ENCODE measurements around the gene ACTN4.

Gene ACTN4

GRCh38 chr19:38705197-38706019 lies 58.0 kb downstream of the ACTN4 start:
- no peak overlapping the region for H3K4me3 ChIP-seq (ENCODE audit: low read depth, low read length)
- no peaks in the 10 kb centered on the region for H3K27me3 ChIP-seq (ENCODE audit: insufficient read depth, low read length)
- H3K79me2 ChIP-seq (ENCODE audit: control insufficient read depth, insufficient read depth, low read length, unreplicated experiment): peaks cover 23% of the 10 kb centered on the region
- no peak overlapping the region for H3K27ac ChIP-seq (ENCODE audit: low read depth, low read length)
- peaks cover 10% of the 10 kb centered on the region; the same call in 1 of the 2 replicates for H3K36me3 ChIP-seq (ENCODE audit: insufficient read depth, low read length)
- H3K4me1 ChIP-seq (ENCODE audit: control insufficient read depth, insufficient read depth, low read length, unreplicated experiment): peaks cover 22% of the 10 kb centered on the region
- no peak overlapping the region for H2AFZ ChIP-seq (ENCODE audit: low read length, unreplicated experiment)

DNA sequence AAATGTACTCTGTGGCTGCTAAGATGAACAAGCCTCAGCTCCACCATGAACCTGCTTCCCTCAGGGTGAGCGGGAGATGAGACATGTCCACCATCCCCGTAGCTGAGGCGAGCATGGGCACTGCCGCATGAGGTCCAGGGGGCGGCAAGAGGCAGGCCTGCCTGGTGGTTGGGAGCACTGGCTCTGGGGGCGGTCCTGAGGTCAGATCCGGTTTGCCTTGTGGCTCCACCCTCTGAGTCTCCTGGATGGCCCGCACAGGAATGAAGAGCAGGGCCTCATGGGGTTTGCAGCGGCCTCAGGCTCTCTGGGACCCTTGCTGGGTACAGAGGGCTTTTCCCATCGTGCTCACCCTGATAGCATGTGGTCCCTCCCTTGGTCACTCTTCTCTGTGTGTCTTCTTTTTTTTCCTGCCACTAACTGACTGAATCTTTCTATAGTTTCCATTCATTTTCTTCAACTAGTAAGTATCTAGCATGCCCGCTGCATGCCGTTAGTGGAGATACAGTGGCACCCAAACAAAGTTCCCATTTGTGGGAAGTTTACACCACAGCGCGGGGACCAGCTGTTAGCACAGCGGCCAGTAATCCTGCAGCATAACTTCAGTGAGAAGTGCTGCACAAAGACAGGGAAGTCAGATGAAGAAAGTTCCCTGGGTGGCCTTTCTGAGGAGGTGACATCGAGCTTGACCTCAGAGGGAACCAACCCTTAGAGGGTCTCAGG lies 59.5 kb downstream of the ACTN4 start:
- Histone ChIP-seq H2AFZ (ENCODE audit: low read length, unreplicated experiment) (no peak overlapping the region), H3K4me3 (ENCODE audit: low read depth, low read length) (no peak overlapping the region), H3K27me3 (ENCODE audit: insufficient read depth, low read length) (no peaks in the 10 kb centered on the region), H3K27ac (ENCODE audit: low read depth, low read length) (no peak overlapping the region), H3K79me2 (ENCODE audit: control insufficient read depth, insufficient read depth, low read length, unreplicated experiment) (peaks cover 17% of the 10 kb centered on the region), H3K4me1 (ENCODE audit: control insufficient read depth, insufficient read depth, low read length, unreplicated experiment) (peaks cover 36% of the 10 kb centered on the region), H3K36me3 (ENCODE audit: insufficient read depth, low read length) (peaks cover 10% of the 10 kb centered on the region; the same call in 1 of the 2 replicates)

DNA sequence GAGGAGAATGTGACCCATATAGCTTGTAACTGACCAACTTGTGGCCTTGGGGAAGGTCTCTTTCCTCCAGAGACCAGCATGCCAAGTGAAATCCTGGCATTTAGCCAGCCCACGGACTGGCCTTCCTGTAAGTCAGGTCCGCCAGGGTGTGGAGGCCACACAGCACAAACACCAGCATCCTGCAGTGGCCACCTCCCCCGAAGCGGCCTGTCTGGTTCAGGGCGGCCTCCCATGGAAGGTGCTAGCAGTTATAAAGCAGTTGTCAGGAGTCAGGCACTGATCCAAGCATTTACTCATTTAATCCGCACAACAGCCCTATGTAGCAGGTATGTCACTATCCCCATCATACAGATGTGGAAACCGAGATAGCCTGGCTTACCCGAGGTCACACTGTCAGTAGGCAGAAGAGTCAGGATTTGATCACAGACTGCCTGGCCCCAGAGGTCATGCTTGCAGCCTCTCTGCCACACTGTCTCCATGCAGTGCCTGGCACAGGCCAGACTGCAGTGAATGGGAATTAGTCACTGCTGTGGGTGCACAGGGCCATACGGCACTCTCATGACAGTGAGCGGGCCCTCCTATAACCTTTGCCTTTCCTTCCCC lies 60.2 kb downstream of the ACTN4 start:
- Histone ChIP-seq H3K79me2 (ENCODE audit: control insufficient read depth, insufficient read depth, low read length, unreplicated experiment) (peaks cover 17% of the 10 kb centered on the region), H3K4me3 (ENCODE audit: low read depth, low read length) (no peak overlapping the region), H3K27ac (ENCODE audit: low read depth, low read length) (no peak overlapping the region), H3K4me1 (ENCODE audit: control insufficient read depth, insufficient read depth, low read length, unreplicated experiment) (peaks cover 42% of the 10 kb centered on the region), H2AFZ (ENCODE audit: low read length, unreplicated experiment) (no peak overlapping the region), H3K36me3 (ENCODE audit: insufficient read depth, low read length) (peaks cover 10% of the 10 kb centered on the region; the same call in 1 of the 2 replicates), H3K27me3 (ENCODE audit: insufficient read depth, low read length) (no peaks in the 10 kb centered on the region)

DNA sequence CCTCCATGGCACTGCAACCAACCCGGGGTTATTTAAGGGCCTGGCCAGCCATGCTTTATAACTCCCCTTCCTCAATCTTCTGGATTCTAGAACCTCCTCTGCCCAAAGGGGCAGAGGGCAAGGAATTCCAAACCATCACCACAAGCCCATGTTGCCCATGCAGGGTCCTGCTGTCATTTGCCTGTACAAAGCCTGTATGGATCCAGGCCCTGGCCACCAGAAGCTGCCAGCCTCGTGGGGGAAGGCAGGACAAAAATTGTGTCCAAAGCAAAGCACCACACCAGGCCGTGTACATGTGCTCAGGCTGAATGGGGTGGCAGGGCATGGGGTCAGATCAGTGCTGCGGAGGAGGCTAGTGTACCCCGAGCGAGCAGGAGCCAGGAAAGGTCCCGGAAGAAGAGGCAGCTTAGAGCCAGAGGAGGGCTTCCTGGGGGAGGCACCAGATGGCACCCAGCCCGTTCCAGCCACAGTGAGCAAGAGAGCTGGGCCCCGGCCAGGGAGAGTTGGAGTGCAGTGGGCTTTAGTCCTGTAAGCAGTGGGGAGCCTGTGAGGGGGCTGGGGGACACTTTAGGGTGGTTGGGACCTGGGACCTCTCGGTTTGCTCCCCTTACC lies 61.1 kb downstream of the ACTN4 start:
- no peak overlapping the region for H3K4me3 ChIP-seq (ENCODE audit: low read depth, low read length)
- H3K27ac ChIP-seq (ENCODE audit: low read depth, low read length): no peak overlapping the region
- H3K36me3 ChIP-seq (ENCODE audit: insufficient read depth, low read length): peaks cover 10% of the 10 kb centered on the region; the same call in 1 of the 2 replicates
- H3K4me1 ChIP-seq (ENCODE audit: control insufficient read depth, insufficient read depth, low read length, unreplicated experiment): peaks cover 48% of the 10 kb centered on the region
- H3K27me3 ChIP-seq (ENCODE audit: insufficient read depth, low read length): no peaks in the 10 kb centered on the region
- peaks cover 20% of the 10 kb centered on the region for H3K79me2 ChIP-seq (ENCODE audit: control insufficient read depth, insufficient read depth, low read length, unreplicated experiment)
- no peak overlapping the region for H2AFZ ChIP-seq (ENCODE audit: low read length, unreplicated experiment)

DNA sequence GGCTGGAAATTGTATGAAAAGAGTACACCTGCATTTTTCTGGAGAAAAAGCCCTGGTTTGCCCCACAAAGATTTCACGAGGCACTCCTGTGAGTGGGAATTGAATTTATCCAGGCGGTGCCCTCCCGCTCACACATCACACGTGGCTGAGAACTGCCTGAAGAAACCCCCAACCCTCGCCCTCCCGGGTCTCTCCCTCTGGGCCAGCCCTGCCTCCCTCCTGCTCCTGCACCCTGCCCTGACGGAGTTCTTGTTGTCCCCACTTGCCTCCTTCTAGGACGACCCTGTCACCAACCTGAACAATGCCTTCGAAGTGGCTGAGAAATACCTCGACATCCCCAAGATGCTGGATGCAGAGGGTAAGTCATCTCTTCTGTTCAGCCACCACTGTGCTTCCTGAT lies 61.7 kb downstream of the ACTN4 start:
- Histone ChIP-seq H3K79me2 (ENCODE audit: control insufficient read depth, insufficient read depth, low read length, unreplicated experiment) (peaks cover 17% of the 10 kb centered on the region), H3K36me3 (ENCODE audit: insufficient read depth, low read length) (peaks cover 10% of the 10 kb centered on the region; the same call in 1 of the 2 replicates), H3K4me3 (ENCODE audit: low read depth, low read length) (no peak overlapping the region), H2AFZ (ENCODE audit: low read length, unreplicated experiment) (no peak overlapping the region), H3K27ac (ENCODE audit: low read depth, low read length) (no peak overlapping the region), H3K27me3 (ENCODE audit: insufficient read depth, low read length) (no peaks in the 10 kb centered on the region), H3K4me1 (ENCODE audit: control insufficient read depth, insufficient read depth, low read length, unreplicated experiment) (peaks cover 48% of the 10 kb centered on the region)

- no peaks in the 10 kb centered on the region for H3K27me3 ChIP-seq (ENCODE audit: insufficient read depth, low read length)
- no peak overlapping the region for H3K27ac ChIP-seq (ENCODE audit: low read depth, low read length)
- no peak overlapping the region for H3K4me3 ChIP-seq (ENCODE audit: low read depth, low read length)
- H3K36me3 ChIP-seq (ENCODE audit: insufficient read depth, low read length): peaks cover 14% of the 10 kb centered on the region; the same call in 1 of the 2 replicates
- no peak overlapping the region for H2AFZ ChIP-seq (ENCODE audit: low read length, unreplicated experiment)
- H3K4me1 ChIP-seq (ENCODE audit: control insufficient read depth, insufficient read depth, low read length, unreplicated experiment): peaks cover 48% of the 10 kb centered on the region
- H3K79me2 ChIP-seq (ENCODE audit: control insufficient read depth, insufficient read depth, low read length, unreplicated experiment): peaks cover 18% of the 10 kb centered on the region
Observed at GRCh38 chr19:38709671-38710415, 62.4 kb downstream of the ACTN4 start.

DNA sequence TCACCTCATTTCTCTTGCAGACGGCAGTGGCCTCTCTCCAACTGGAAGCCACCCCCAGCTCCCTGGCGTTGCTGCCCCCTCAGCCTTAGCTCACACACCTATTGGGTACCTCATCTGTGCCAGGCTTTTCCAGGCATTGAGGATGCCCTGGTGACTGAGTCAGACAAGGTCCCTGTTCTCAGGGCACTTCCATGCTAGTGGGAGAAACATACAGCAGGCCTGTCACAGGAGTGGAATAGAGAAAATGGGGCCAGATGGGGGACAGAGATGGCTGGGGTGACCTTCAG lies 62.9 kb downstream of the ACTN4 start:
- Histone ChIP-seq H3K4me3 (ENCODE audit: low read depth, low read length) (no peak overlapping the region), H3K79me2 (ENCODE audit: control insufficient read depth, insufficient read depth, low read length, unreplicated experiment) (peaks cover 19% of the 10 kb centered on the region), H3K27ac (ENCODE audit: low read depth, low read length) (no peak overlapping the region), H3K36me3 (ENCODE audit: insufficient read depth, low read length) (peaks cover 14% of the 10 kb centered on the region; the same call in 1 of the 2 replicates), H3K27me3 (ENCODE audit: insufficient read depth, low read length) (no peaks in the 10 kb centered on the region), H3K4me1 (ENCODE audit: control insufficient read depth, insufficient read depth, low read length, unreplicated experiment) (peaks cover 48% of the 10 kb centered on the region), H2AFZ (ENCODE audit: low read length, unreplicated experiment) (no peak overlapping the region)

GRCh38 chr19:38710928-38711725 lies 63.7 kb downstream of the ACTN4 start:
- no peak overlapping the region for H2AFZ ChIP-seq (ENCODE audit: low read length, unreplicated experiment)

GRCh38 chr19:38711726-38712153 lies 64.3 kb downstream of the ACTN4 start:
- H3K36me3 ChIP-seq (ENCODE audit: insufficient read depth, low read length): peaks cover 12% of the 10 kb centered on the region; the same call in 1 of the 2 replicates
- H3K4me3 ChIP-seq (ENCODE audit: low read depth, low read length): no peak overlapping the region
- H3K27me3 ChIP-seq (ENCODE audit: insufficient read depth, low read length): no peaks in the 10 kb centered on the region
- peaks cover 19% of the 10 kb centered on the region for H3K79me2 ChIP-seq (ENCODE audit: control insufficient read depth, insufficient read depth, low read length, unreplicated experiment)
- H3K27ac ChIP-seq (ENCODE audit: low read depth, low read length): peak overlapping the region; percentile 65
- H3K4me1 ChIP-seq (ENCODE audit: control insufficient read depth, insufficient read depth, low read length, unreplicated experiment): peaks cover 48% of the 10 kb centered on the region
- H2AFZ ChIP-seq (ENCODE audit: low read length, unreplicated experiment): no peak overlapping the region

More at GRCh38 chr19:38710928-38711725, 63.7 kb downstream of the ACTN4 start:
- Histone ChIP-seq H3K4me1 (ENCODE audit: control insufficient read depth, insufficient read depth, low read length, unreplicated experiment) (peaks cover 48% of the 10 kb centered on the region), H3K4me3 (ENCODE audit: low read depth, low read length) (no peak overlapping the region), H3K27ac (ENCODE audit: low read depth, low read length) (peak overlapping the region; percentile 65), H3K27me3 (ENCODE audit: insufficient read depth, low read length) (no peaks in the 10 kb centered on the region), H3K36me3 (ENCODE audit: insufficient read depth, low read length) (peaks cover 12% of the 10 kb centered on the region; the same call in 1 of the 2 replicates), H3K79me2 (ENCODE audit: control insufficient read depth, insufficient read depth, low read length, unreplicated experiment) (peaks cover 19% of the 10 kb centered on the region)

All from ACC112 (cell line).